Astrocyte (in vitro differentiated cells and primary cell): Measurements from ENCODE around the gene MCL1.

ENCODE experiments used
- CTCF ChIP-seq: IDR thresholded peaks from 2 replicates; pipeline ENCODE4 v1.5.1; 2011; ENCODE audit warnings: low read depth, mild to moderate bottlenecking, inconsistent platforms, low read length, moderate library complexity; ENCODE audit not compliant: insufficient read depth
- EZH2 ChIP-seq: IDR thresholded peaks from 2 replicates; pipeline ENCODE4 v1.6.1; 2012; ENCODE audit warnings: mild to moderate bottlenecking, low read length, inconsistent platforms; ENCODE audit not compliant: insufficient read depth

GRCh38 chr1:150546294-150546937, 33.0 kb downstream of the MCL1 start:
- no peak for TF ChIP-seq CTCF
- TF ChIP-seq EZH2 = no peak
